K562 (cell line): Measurements from ENCODE around the gene PGPEP1. TPM values are rescaled to one million over a fixed set of nuclear protein-coding genes. Genes with fewer than 3 reads are reported as not detected.
A peak's percentile ranks its signal among the peaks of the same experiment; 100 is the strongest.
"Not testable (repeated sequence)": the region's sequence is repeated elsewhere in the genome, so short reads cannot be mapped to it uniquely, and the experiment has no call there.

Experiments used
- ATAC-seq: fragments of 200-7000 bp; cut with Tn5 transposase; 3 replicates; pipeline ENCODE4 v1.9.1; 2020; ENCODE audit warnings: moderate library complexity
- BruUV-seq: library from RNA; stranded (reverse); fragments of 400-500 nt; replicated peaks from 2 replicates; lab custom pipeline; 2021; lab: Mats Ljungman, UMichigan
- CTCF ChIA-PET: fragments of 300-600 bp; formaldehyde crosslinking; extraction: SDS; loops from one replicate; lab custom pipeline; 2021; ENCODE audit warnings: low intra/inter-chr PET ratio; lab: Yijun Ruan, JAX
- POLR2A ChIA-PET: fragments of 300-600, 350-650 bp; sonication (Branson Sonifier 250); formaldehyde crosslinking; extraction: SDS; loops from one replicate; lab custom pipeline; 2021; ENCODE audit warnings: antibody characterized with exemption, inconsistent platforms; lab: Yijun Ruan, JAX
- DNase-seq, 4 experiments: peaks; one replicate each; pipeline versions ENCODE4 v3.0.0 to v3.0.0-alpha.2; 2011 to 2018; ENCODE audit warnings: low spot score in 3 of 4, mixed read lengths in 3 of 4; ENCODE audit errors: extremely low read depth in 1 of 4
- FAIRE-seq: peaks from 2 replicates; lab custom pipeline; 2011; peaks lifted over from hg19 to GRCh38; lab: Jason Lieb, UNC
- H2AFZ ChIP-seq: 2 replicates; pipeline ENCODE4 v1.6.0; 2011; ENCODE audit warnings: low read depth, low read length, control low read depth, inconsistent platforms
- H3K27ac ChIP-seq: fragments of 200-600 bp; 3 replicates; pipeline ENCODE4 v1.8.0; 2011; ENCODE audit warnings: low read depth, mild to moderate bottlenecking, control low read depth, inconsistent platforms, low read length, moderate library complexity, mixed read lengths; ENCODE audit errors: extremely low read depth
- H3K27me3 ChIP-seq, 2 experiments: fragments of 300-600 bp in 1 of 2; 2 replicates in 1 of 2; 3 replicates in 1 of 2; pipeline versions ENCODE4 v1.6.0 to v1.8.0; 2011; ENCODE audit warnings: inconsistent platforms in 2 of 2, low read length in 2 of 2, mild to moderate bottlenecking in 1 of 2, mixed read lengths in 1 of 2, moderate library complexity in 1 of 2; ENCODE audit not compliant: control insufficient read depth in 2 of 2, insufficient read depth in 2 of 2
- H3K36me3 ChIP-seq: fragments of 300-600 bp; 3 replicates; pipeline ENCODE4 v1.8.0; 2011; ENCODE audit warnings: mild to moderate bottlenecking, low read length, inconsistent platforms; ENCODE audit not compliant: control insufficient read depth, insufficient read depth
- H3K4me1 ChIP-seq, 2 experiments: fragments of 200-600 bp in 1 of 2; replicated peaks in 1 of 2; 2 replicates in 1 of 2; 3 replicates in 1 of 2; pipeline versions ENCODE4 v1.5.1 to v1.8.0; 2011; ENCODE audit warnings: inconsistent platforms in 2 of 2, low read length in 2 of 2, mild to moderate bottlenecking in 1 of 2, mixed read lengths in 1 of 2, moderate library complexity in 1 of 2; ENCODE audit not compliant: control insufficient read depth in 2 of 2, insufficient read depth in 2 of 2
- H3K4me2 ChIP-seq: 2 replicates; pipeline ENCODE4 v1.6.1; 2011; ENCODE audit warnings: low read length, control low read depth, inconsistent platforms, mixed read lengths; ENCODE audit not compliant: insufficient read depth
- H3K4me3 ChIP-seq: fragments of 200-600 bp; sonication (generic), shearing (Covaris generic); 2 replicates; pipeline ENCODE4 v1.5.1; 2016; ENCODE audit warnings: control low read depth, inconsistent platforms
- H3K79me2 ChIP-seq: fragments of 200-600 bp; 3 replicates; pipeline ENCODE4 v1.8.0; 2011; ENCODE audit warnings: low read length, inconsistent platforms; ENCODE audit not compliant: control insufficient read depth, insufficient read depth
- H3K9ac ChIP-seq, 2 experiments: 2 replicates each; pipeline versions ENCODE4 v1.6.0 to v1.6.1; 2011; ENCODE audit warnings: low read depth in 2 of 2, low read length in 2 of 2, control low read depth in 1 of 2, inconsistent platforms in 1 of 2, mild to moderate bottlenecking in 1 of 2, mixed read lengths in 1 of 2; ENCODE audit not compliant: insufficient read depth in 1 of 2
- H3K9me1 ChIP-seq: one replicate; pipeline ENCODE4 v1.6.0; 2011; ENCODE audit warnings: inconsistent platforms, mild to moderate bottlenecking, low read length, moderate library complexity; ENCODE audit not compliant: control insufficient read depth, insufficient read depth
- H3K9me3 ChIP-seq: replicated peaks from 2 replicates; pipeline ENCODE4 v1.5.1; 2011; ENCODE audit warnings: low read depth, low read length, inconsistent platforms; ENCODE audit not compliant: control insufficient read depth, insufficient read depth
- H4K20me1 ChIP-seq: replicated peaks from 2 replicates; pipeline ENCODE4 v1.6.1; 2011; ENCODE audit warnings: low read length, inconsistent platforms, mixed read lengths; ENCODE audit not compliant: control insufficient read depth, insufficient read depth
- ARID2 ChIP-seq: fragments of 450-650 bp; IDR thresholded peaks from 2 replicates; pipeline ENCODE4 v1.6.1; 2017; ENCODE audit warnings: antibody characterized with exemption, mild to moderate bottlenecking
- C11orf30 ChIP-seq: fragments of 450-650 bp; IDR thresholded peaks from 2 replicates; pipeline ENCODE4 v1.6.1; 2016; ENCODE audit warnings: low read depth, mild to moderate bottlenecking
- CBX3 ChIP-seq, 2 experiments: IDR thresholded peaks; 1 replicate in 1 of 2; 2 replicates in 1 of 2; pipeline ENCODE4 v1.6.1; 2012; ENCODE audit warnings: inconsistent platforms in 2 of 2, low read length in 2 of 2, borderline replicate concordance in 1 of 2, control low read depth in 1 of 2
- EP300 ChIP-seq: IDR thresholded peaks from 2 replicates; pipeline ENCODE4 v1.6.1; 2012; ENCODE audit warnings: low read length, improper control_type of control experiment
- GATAD2B ChIP-seq: fragments of 450-650 bp; IDR thresholded peaks from 2 replicates; pipeline ENCODE4 v1.6.1; 2017; ENCODE audit warnings: mild to moderate bottlenecking, borderline replicate concordance
- MAFG ChIP-seq: fragments of 450-650 bp; conservative IDR thresholded peaks from 2 replicates; pipeline ENCODE4 v1.6.1; 2016; ENCODE audit warnings: missing genetic modification characterization, missing compliant biosample characterization
- RBM15 ChIP-seq: fragments of 200-400 bp; formaldehyde crosslinking; IDR thresholded peaks from 2 replicates; pipeline ENCODE4 v1.6.1; 2018; ENCODE audit warnings: mild to moderate bottlenecking, low read length, moderate library complexity; ENCODE audit not compliant: insufficient read depth
- SMC3 ChIP-seq: conservative IDR thresholded peaks from 2 replicates; pipeline ENCODE4 v1.6.1; 2011; ENCODE audit warnings: low read depth, low read length, improper control_type of control experiment; ENCODE audit not compliant: insufficient read depth
- THRAP3 ChIP-seq: fragments of 450-650 bp; IDR thresholded peaks from 2 replicates; pipeline ENCODE4 v1.6.1; 2016; ENCODE audit warnings: mild to moderate bottlenecking, inconsistent platforms, borderline replicate concordance
- ZNF121 ChIP-seq: sonication (generic); formaldehyde crosslinking; conservative IDR thresholded peaks from 2 replicates; pipeline ENCODE4 v1.8.0; 2022; ENCODE audit warnings: missing genetic modification reagents
- ZNF316 ChIP-seq: fragments of 450-650 bp; IDR thresholded peaks from 2 replicates; pipeline ENCODE4 v1.6.1; 2016
- WGBS: fragments of 100-300 bp; shearing (Covaris generic); methylation state at CpG from one replicate; pipeline ENCODE4 v1.1.6; 2016; ENCODE audit warnings: low coverage, mixed read lengths; ENCODE audit not compliant: insufficient coverage; ENCODE audit errors: missing lambda C conversion rate; 5-methylcytosine and 5-hydroxymethylcytosine counted together
- in situ Hi-C: fragments of 300-500 bp; cut with MboI; formaldehyde crosslinking; loops from 4 replicates; pipeline ENCODE4 v1.15.0; 2018; ENCODE audit warnings: inconsistent platforms, mixed read lengths
- intact Hi-C: fragments of 100-400 bp; cut with micrococcal nuclease; formaldehyde crosslinking; loops from 2 replicates; pipeline ENCODE4 v1.14.2; 2022
- polyA plus RNA-seq, 8 experiments: library from polyadenylated mRNA; depleted of rRNA in 4 of 8; stranded (reverse) in 5 of 8; unstranded in 3 of 8; fragments of >200 nt; fragmentation: Nextera tagmentation in 2 of 8; fragmentation: Illumina TruSeq in 1 of 8; extraction: Ambion mirVana in 2 of 8; extraction: Trizol in 1 of 8; gene quantifications; 2 replicates each; pipeline versions ENCODE4 v1.2.1 to v1.2.3, GENCODE V29; 2011 to 2014; ENCODE audit warnings: inconsistent platforms in 1 of 8, missing spikeins in 1 of 8
- total RNA-seq, 7 experiments: library from RNA; depleted of rRNA in 6 of 7; stranded (reverse); fragments of >200 nt in 6 of 7; fragmentation: Illumina TruSeq in 2 of 7; extraction: Trizol in 2 of 7; gene quantifications; 2 replicates each; pipeline versions ENCODE4 v1.2.1 to v1.2.3, GENCODE V29; 2011 to 2021; ENCODE audit warnings: low replicate concordance in 1 of 7
- TF ChIP-seq, protein P1 (sequence below): fragments of 450-650 bp; IDR thresholded peaks from 2 replicates; pipeline ENCODE4 v1.6.1; 2016; ENCODE audit warnings: mild to moderate bottlenecking

The PGPEP1 gene
- total and polyA plus RNA-seq, 9 of the 15 experiments (the other 6 are each of a cell fraction or from before 2014, with no cell fraction given), result 10.0 to 69.6 (median 33.5) TPM

GRCh38 chr19:18348818-18349339 lies 8.5 kb downstream of the PGPEP1 start:
- POLR2A ChIA-PET, result interaction anchor here (1.9 to 2.8 kb wide), 3 partner anchors 37 to 42 kb away, joined by 4 to 15 read pairs (median 14); partner anchors contain the start of gene GDF15

GRCh38 chr19:18349524-18350128 lies 9.2 kb downstream of the PGPEP1 start:
- POLR2A ChIA-PET, result interaction anchor here (0.6 to 2.8 kb wide), 5 partner anchors 37 to 141 kb away, joined by 3 to 15 read pairs (median 4); partner anchors contain the start of gene GDF15
- DNase-seq (peak; percentile 59 to 73 (median 67)), FAIRE-seq (peak; percentile 84), ATAC-seq (peak; percentile 78)
- no peak overlapping the region for H3K27ac ChIP-seq
- no peaks in the 10 kb centered on the region for H3K9me3 ChIP-seq
- CTCF ChIA-PET, result interaction anchor here (0.6 to 2.0 kb wide), 4 partner anchors 21 to 65 kb away, joined by 3 to 34 read pairs (median 4); no protein-coding TSS in a partner anchor
- 57% methylated on average over 12 of the region's 12 CpGs for WGBS
- intact Hi-C loops (loop anchor here (1.0 to 5.0 kb wide), 2 partner anchors 38 to 61 kb away; partner anchors contain the start of gene GDF15), in situ Hi-C loops (no loop called here)
- H3K9ac ChIP-seq, result no peak overlapping the region
- H3K79me2 ChIP-seq, result peaks cover 11% of the 10 kb centered on the region; the same call in 2 of the 3 replicates
- no peak overlapping the region for H3K4me2 ChIP-seq
- no TSS peak for BruUV-seq
- H3K36me3 ChIP-seq, result peaks cover 43% of the 10 kb centered on the region; the same call in 2 of the 3 replicates
- H3K4me1 ChIP-seq, result peaks cover 0 to 5% of the 10 kb centered on the region in 2 experiments; a peak in 1 of 5 replicates
- no peaks in the 10 kb centered on the region for H3K9me1 ChIP-seq
- H4K20me1 ChIP-seq, result no peaks in the 10 kb centered on the region
- no peaks in the 10 kb centered on the region for H3K27me3 ChIP-seq
- no peak overlapping the region for H2AFZ ChIP-seq
- no peak overlapping the region for H3K4me3 ChIP-seq
- TF ChIP-seq THRAP3 (no peak), ARID2 (peak; percentile 60; the same call in 1 of the 2 replicates), SMC3 (peak; percentile 81), CBX3 (IDR thresholded peaks at IDR 0.05; ENCODE audit: borderline replicate concordance in 1 of 2, low read length in 2 of 2) (no peak), EP300 (peak; percentile 13; the same call in 1 of the 2 replicates), RBM15 (no peak), GATAD2B (no peak)
- TF ChIP-seq, protein P1, sequence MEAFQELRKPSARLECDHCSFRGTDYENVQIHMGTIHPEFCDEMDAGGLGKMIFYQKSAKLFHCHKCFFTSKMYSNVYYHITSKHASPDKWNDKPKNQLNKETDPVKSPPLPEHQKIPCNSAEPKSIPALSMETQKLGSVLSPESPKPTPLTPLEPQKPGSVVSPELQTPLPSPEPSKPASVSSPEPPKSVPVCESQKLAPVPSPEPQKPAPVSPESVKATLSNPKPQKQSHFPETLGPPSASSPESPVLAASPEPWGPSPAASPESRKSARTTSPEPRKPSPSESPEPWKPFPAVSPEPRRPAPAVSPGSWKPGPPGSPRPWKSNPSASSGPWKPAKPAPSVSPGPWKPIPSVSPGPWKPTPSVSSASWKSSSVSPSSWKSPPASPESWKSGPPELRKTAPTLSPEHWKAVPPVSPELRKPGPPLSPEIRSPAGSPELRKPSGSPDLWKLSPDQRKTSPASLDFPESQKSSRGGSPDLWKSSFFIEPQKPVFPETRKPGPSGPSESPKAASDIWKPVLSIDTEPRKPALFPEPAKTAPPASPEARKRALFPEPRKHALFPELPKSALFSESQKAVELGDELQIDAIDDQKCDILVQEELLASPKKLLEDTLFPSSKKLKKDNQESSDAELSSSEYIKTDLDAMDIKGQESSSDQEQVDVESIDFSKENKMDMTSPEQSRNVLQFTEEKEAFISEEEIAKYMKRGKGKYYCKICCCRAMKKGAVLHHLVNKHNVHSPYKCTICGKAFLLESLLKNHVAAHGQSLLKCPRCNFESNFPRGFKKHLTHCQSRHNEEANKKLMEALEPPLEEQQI, result no peak

More at GRCh38 chr19:18348818-18349339, 8.5 kb downstream of the PGPEP1 start:
- CTCF ChIA-PET, result interaction anchor here (0.6 to 2.0 kb wide), 3 partner anchors 27 to 66 kb away, joined by 3 to 34 read pairs (median 4); no protein-coding TSS in a partner anchor
- H3K9ac ChIP-seq, H3K27ac ChIP-seq, H3K4me3 ChIP-seq, H2AFZ ChIP-seq, H3K4me1 ChIP-seq, H3K27me3 ChIP-seq, DNase-seq, H3K9me3 ChIP-seq, ATAC-seq, H4K20me1 ChIP-seq, H3K4me2 ChIP-seq, H3K9me1 ChIP-seq, in situ Hi-C loops, FAIRE-seq, BruUV-seq: not testable (repeated sequence)
- TF ChIP-seq MAFG (tag) (0 out of 2 replicates have a peak, but pooled peaks have one; percentile 10), ZNF121 (CRISPR knock-in tag) (peak; percentile 89), C11orf30 (peak; percentile 46; the same call in 1 of the 2 replicates), ZNF316 (peak; percentile 78)
- WGBS, result 86% methylated on average over 6 of the region's 6 CpGs
- intact Hi-C loops, result loop anchor here (1.0 to 5.0 kb wide), 2 partner anchors 38 to 61 kb away; partner anchors contain the start of gene GDF15
- Histone ChIP-seq H3K79me2 (peaks cover 11% of the 10 kb centered on the region; the same call in 2 of the 3 replicates), H3K36me3 (peaks cover 50% of the 10 kb centered on the region)
